ENCODE data around the gene TBCA. TPM values are rescaled to one million over a fixed set of nuclear protein-coding genes. Genes with fewer than 3 reads are reported as not detected.

TBCA gene
- total and polyA plus RNA-seq, 9 of the 15 experiments (the other 6 are each of a cell fraction or from before 2014, with no cell fraction given): 164 to 661 (median 334) TPM

- TF ChIP-seq TAF15 (IDR thresholded peaks at IDR 0.05; ENCODE audit: low read depth, low read length) (no peak), RBM25 (IDR thresholded peaks at IDR 0.05; ENCODE audit: low read depth, low read length, severe bottlenecking) (no peak), CGGBP1 (CRISPR knock-in tag; IDR thresholded peaks at IDR 0.05) (no peak), ZEB2 (IDR thresholded peaks at IDR 0.05) (no peak), MED1 (CRISPR knock-in tag; IDR thresholded peaks at IDR 0.05; ENCODE audit: borderline replicate concordance) (no peak), HMG20A (CRISPR knock-in tag; conservative IDR thresholded peaks at IDR 0.05) (no peak), ZBTB7A (IDR thresholded peaks at IDR 0.05; ENCODE audit: borderline replicate concordance, control insufficient read depth, low read depth, low read length) (no peak), TEAD1 (CRISPR knock-in tag; IDR thresholded peaks at IDR 0.05) (0 out of 4 replicates have a peak, but pooled peaks of 1 of the 2 experiments have one; percentile 61), NR2C2 (CRISPR knock-in tag; IDR thresholded peaks at IDR 0.05) (no peak), NR2C2 (tag; IDR thresholded peaks at IDR 0.05) (no peak), SREBF2 (CRISPR knock-in tag; IDR thresholded peaks at IDR 0.05) (no peak), HCFC1 (IDR thresholded peaks at IDR 0.05; ENCODE audit: low read depth, low read length) (no peak), SETDB1 (IDR thresholded peaks at IDR 0.05; ENCODE audit: low read length) (no peak), ZNF133 (CRISPR knock-in tag; IDR thresholded peaks at IDR 0.05) (no peak), RBFOX2 (IDR thresholded peaks at IDR 0.05; ENCODE audit: low read depth, low read length) (no peak), ZNF253 (CRISPR knock-in tag; conservative IDR thresholded peaks at IDR 0.05) (no peak), ZNF217 (CRISPR knock-in tag; IDR thresholded peaks at IDR 0.05) (no peak), KDM1A (IDR thresholded peaks at IDR 0.05) (no peak), POU5F1 (IDR thresholded peaks at IDR 0.05; ENCODE audit: borderline replicate concordance, low read depth, low read length, partially characterized antibody) (no peak), MTF1 (CRISPR knock-in tag; IDR thresholded peaks at IDR 0.05; ENCODE audit: borderline replicate concordance) (no peak), ZNF143 (CRISPR knock-in tag; IDR thresholded peaks at IDR 0.05) (no peak), MEF2D (tag; conservative IDR thresholded peaks at IDR 0.05; ENCODE audit: low read depth) (peak; percentile 62; the same call in 1 of the 2 replicates), ZNF347 (CRISPR knock-in tag; IDR thresholded peaks at IDR 0.05; ENCODE audit: low read depth) (no peak)
- TF ChIP-seq, protein P1, sequence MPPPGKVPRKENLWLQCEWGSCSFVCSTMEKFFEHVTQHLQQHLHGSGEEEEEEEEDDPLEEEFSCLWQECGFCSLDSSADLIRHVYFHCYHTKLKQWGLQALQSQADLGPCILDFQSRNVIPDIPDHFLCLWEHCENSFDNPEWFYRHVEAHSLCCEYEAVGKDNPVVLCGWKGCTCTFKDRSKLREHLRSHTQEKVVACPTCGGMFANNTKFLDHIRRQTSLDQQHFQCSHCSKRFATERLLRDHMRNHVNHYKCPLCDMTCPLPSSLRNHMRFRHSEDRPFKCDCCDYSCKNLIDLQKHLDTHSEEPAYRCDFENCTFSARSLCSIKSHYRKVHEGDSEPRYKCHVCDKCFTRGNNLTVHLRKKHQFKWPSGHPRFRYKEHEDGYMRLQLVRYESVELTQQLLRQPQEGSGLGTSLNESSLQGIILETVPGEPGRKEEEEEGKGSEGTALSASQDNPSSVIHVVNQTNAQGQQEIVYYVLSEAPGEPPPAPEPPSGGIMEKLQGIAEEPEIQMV (tag; conservative IDR thresholded peaks at IDR 0.05; ENCODE audit: low read depth): 0 out of 2 replicates have a peak, but pooled peaks have one; percentile 51
- TF ChIP-seq, protein P2, sequence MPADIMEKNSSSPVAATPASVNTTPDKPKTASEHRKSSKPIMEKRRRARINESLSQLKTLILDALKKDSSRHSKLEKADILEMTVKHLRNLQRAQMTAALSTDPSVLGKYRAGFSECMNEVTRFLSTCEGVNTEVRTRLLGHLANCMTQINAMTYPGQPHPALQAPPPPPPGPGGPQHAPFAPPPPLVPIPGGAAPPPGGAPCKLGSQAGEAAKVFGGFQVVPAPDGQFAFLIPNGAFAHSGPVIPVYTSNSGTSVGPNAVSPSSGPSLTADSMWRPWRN (IDR thresholded peaks at IDR 0.05; ENCODE audit: low read depth): no peak
- TF ChIP-seq, protein P3, sequence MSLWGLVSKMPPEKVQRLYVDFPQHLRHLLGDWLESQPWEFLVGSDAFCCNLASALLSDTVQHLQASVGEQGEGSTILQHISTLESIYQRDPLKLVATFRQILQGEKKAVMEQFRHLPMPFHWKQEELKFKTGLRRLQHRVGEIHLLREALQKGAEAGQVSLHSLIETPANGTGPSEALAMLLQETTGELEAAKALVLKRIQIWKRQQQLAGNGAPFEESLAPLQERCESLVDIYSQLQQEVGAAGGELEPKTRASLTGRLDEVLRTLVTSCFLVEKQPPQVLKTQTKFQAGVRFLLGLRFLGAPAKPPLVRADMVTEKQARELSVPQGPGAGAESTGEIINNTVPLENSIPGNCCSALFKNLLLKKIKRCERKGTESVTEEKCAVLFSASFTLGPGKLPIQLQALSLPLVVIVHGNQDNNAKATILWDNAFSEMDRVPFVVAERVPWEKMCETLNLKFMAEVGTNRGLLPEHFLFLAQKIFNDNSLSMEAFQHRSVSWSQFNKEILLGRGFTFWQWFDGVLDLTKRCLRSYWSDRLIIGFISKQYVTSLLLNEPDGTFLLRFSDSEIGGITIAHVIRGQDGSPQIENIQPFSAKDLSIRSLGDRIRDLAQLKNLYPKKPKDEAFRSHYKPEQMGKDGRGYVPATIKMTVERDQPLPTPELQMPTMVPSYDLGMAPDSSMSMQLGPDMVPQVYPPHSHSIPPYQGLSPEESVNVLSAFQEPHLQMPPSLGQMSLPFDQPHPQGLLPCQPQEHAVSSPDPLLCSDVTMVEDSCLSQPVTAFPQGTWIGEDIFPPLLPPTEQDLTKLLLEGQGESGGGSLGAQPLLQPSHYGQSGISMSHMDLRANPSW (CRISPR knock-in tag; IDR thresholded peaks at IDR 0.05): no peak
Measured at GRCh38 chr5:77778398-77778797, 2.3 kb upstream of the TBCA start (continued).
